ENCODE results near the gene SCYGR7.

- TF ChIP-seq EP300 (IDR thresholded peaks at IDR 0.05) (no peak), CTCF (IDR thresholded peaks at IDR 0.05) (no peak), POLR2A (IDR thresholded peaks at IDR 0.05) (no peak)
Observed at GRCh38 chr2:227772197-227772661, 44.1 kb downstream of the SCYGR7 start.

All from gastroesophageal sphincter (tissue), 3 donors.